GM19240 (cell line): ENCODE measurements around the gene ZFP64.
A peak's percentile ranks its signal among the peaks of the same experiment; 100 is the strongest.
"Not testable (repeated sequence)": the region's sequence is repeated elsewhere in the genome, so short reads cannot be mapped to it uniquely, and the experiment has no call there.

Experiments used
- DNase-seq: peaks from one replicate; pipeline ENCODE4 v3.0.0; 2011; ENCODE audit warnings: low spot score; ENCODE audit not compliant: insufficient read length

ZFP64 gene

GRCh38 chr20:52204136-52204535 lies 12.6 kb upstream of the ZFP64 start:
- DNase-seq = no peak

- no peak for DNase-seq
Measured at GRCh38 chr20:52201395-52201794, 9.8 kb upstream of the ZFP64 start.

GRCh38 chr20:52200870-52201269 lies 9.3 kb upstream of the ZFP64 start:
- DNase-seq = no peak

GRCh38 chr20:52196845-52197244 lies 5.3 kb upstream of the ZFP64 start:
- no peak for DNase-seq

- no peak for DNase-seq
Measured at GRCh38 chr20:52193886-52194545, 2.4 kb upstream of the ZFP64 start.

- DNase-seq = no peak
Measured at GRCh38 chr20:52193133-52193532, 1.6 kb upstream of the ZFP64 start.

GRCh38 chr20:52192719-52193007 lies 1.1 kb upstream of the ZFP64 start:
- DNase-seq = not testable (repeated sequence)

GRCh38 chr20:52191916-52192718 lies 538 bp upstream of the ZFP64 start:
- DNase-seq = no peak

GRCh38 chr20:52190437-52191131 lies 995 bp downstream of the ZFP64 start:
- peak; percentile 38 for DNase-seq

- no peak for DNase-seq
Measured at GRCh38 chr20:52181766-52182165, 9.8 kb downstream of the ZFP64 start.

- DNase-seq = no peak
Measured at GRCh38 chr20:52180180-52180840, 11.3 kb downstream of the ZFP64 start.

GRCh38 chr20:52179331-52180179 lies 12.0 kb downstream of the ZFP64 start:
- peak; percentile 87 for DNase-seq

GRCh38 chr20:52178691-52179090 lies 12.9 kb downstream of the ZFP64 start:
- DNase-seq = no peak

- DNase-seq = no peak
Measured at GRCh38 chr20:52175840-52176239, 15.7 kb downstream of the ZFP64 start.

- peak; percentile 32 for DNase-seq
Measured at GRCh38 chr20:52172392-52173047, 19.1 kb downstream of the ZFP64 start.

- DNase-seq = no peak
Measured at GRCh38 chr20:52171025-52171424, 20.6 kb downstream of the ZFP64 start.

- DNase-seq = no peak
Measured at GRCh38 chr20:52168116-52168515, 23.5 kb downstream of the ZFP64 start.

GRCh38 chr20:52167232-52167840 lies 24.2 kb downstream of the ZFP64 start:
- DNase-seq = no peak

- no peak for DNase-seq
Measured at GRCh38 chr20:52166150-52166549, 25.4 kb downstream of the ZFP64 start.

- no peak for DNase-seq
Measured at GRCh38 chr20:52160621-52161204, 30.9 kb downstream of the ZFP64 start.
